Coronary artery (tissue), 2 donors: ENCODE results near the gene PTCSC3.

Experiments
- DNase-seq: peaks from one replicate; pipeline ENCODE4 v3.0.0-alpha.2; 2017; ENCODE audit warnings: low spot score
- H3K27ac ChIP-seq, 2 donors: fragments of 200-600 bp; sonication (generic); one replicate each; pipeline ENCODE4 v1.5.1; 2016 to 2019
- H3K4me3 ChIP-seq: fragments of 200-600 bp; sonication (generic); 2 replicates; pipeline ENCODE4 v1.5.1; 2016; ENCODE audit warnings: mild to moderate bottlenecking, moderate library complexity
- CTCF ChIP-seq: fragments of 200-600 bp; sonication (generic); IDR thresholded peaks from one replicate; pipeline ENCODE4 v1.5.1; 2019; ENCODE audit warnings: antibody characterized with exemption

The PTCSC3 gene

GRCh38 chr14:36091096-36091495 lies 85.4 kb downstream of the PTCSC3 start:
- H3K4me3 ChIP-seq, result no peak overlapping the region
- no peak for DNase-seq
- no peak overlapping the region for H3K27ac ChIP-seq
- no peak for TF ChIP-seq CTCF

GRCh38 chr14:36087411-36087810 lies 89.1 kb downstream of the PTCSC3 start:
- DNase-seq, result no peak
- no peak overlapping the region for H3K27ac ChIP-seq
- no peak for TF ChIP-seq CTCF
- no peak overlapping the region for H3K4me3 ChIP-seq

GRCh38 chr14:36086629-36087395 lies 89.7 kb downstream of the PTCSC3 start:
- TF ChIP-seq CTCF, result no peak
- Histone ChIP-seq H3K27ac (no peak overlapping the region), H3K4me3 (no peak overlapping the region)
- DNase-seq, result no peak

GRCh38 chr14:36085861-36086260 lies 90.7 kb downstream of the PTCSC3 start:
- Histone ChIP-seq H3K4me3 (no peak overlapping the region), H3K27ac (no peak overlapping the region)
- no peak for TF ChIP-seq CTCF
- DNase-seq, result no peak
